HG03025 (cell line): ENCODE measurements around the gene VAV3.
A peak's percentile ranks its signal among the peaks of the same experiment; 100 is the strongest.

Experiments
- ATAC-seq: cut with Tn5 transposase; IDR thresholded peaks from one replicate; pipeline ENCODE4 v1.9.1; 2021; ENCODE audit warnings: mild to moderate bottlenecking, moderate library complexity; ENCODE audit not compliant: unreplicated experiment, low FRiP score

The VAV3 gene

GRCh38 chr1:107974090-107974489 lies 9.1 kb upstream of the VAV3 start:
- ATAC-seq, result no peak

- ATAC-seq, result no peak
Observed at GRCh38 chr1:107972391-107973180, 7.6 kb upstream of the VAV3 start.

- no peak for ATAC-seq
Observed at GRCh38 chr1:107966550-107966949, 1.6 kb upstream of the VAV3 start.

GRCh38 chr1:107964336-107965109 lies 457 bp downstream of the VAV3 start:
- no peak for ATAC-seq

- peak; percentile 73 for ATAC-seq
Observed at GRCh38 chr1:107963601-107964335, 1.2 kb downstream of the VAV3 start.

GRCh38 chr1:107963008-107963407 lies 2.0 kb downstream of the VAV3 start:
- no peak for ATAC-seq

- ATAC-seq, result no peak
Observed at GRCh38 chr1:107954719-107955415, 10.1 kb downstream of the VAV3 start.

GRCh38 chr1:107954126-107954525 lies 10.9 kb downstream of the VAV3 start:
- ATAC-seq, result no peak

- no peak for ATAC-seq
Observed at GRCh38 chr1:107953556-107953955, 11.4 kb downstream of the VAV3 start.

GRCh38 chr1:107952989-107953388 lies 12.0 kb downstream of the VAV3 start:
- ATAC-seq, result no peak

- no peak for ATAC-seq
Observed at GRCh38 chr1:107950464-107950863, 14.5 kb downstream of the VAV3 start.

GRCh38 chr1:107949467-107950253 lies 15.3 kb downstream of the VAV3 start:
- ATAC-seq, result peak; percentile 92

GRCh38 chr1:107946794-107947193 lies 18.2 kb downstream of the VAV3 start:
- no peak for ATAC-seq

- ATAC-seq, result no peak
Observed at GRCh38 chr1:107943694-107944093, 21.3 kb downstream of the VAV3 start.

GRCh38 chr1:107942814-107943213 lies 22.2 kb downstream of the VAV3 start:
- ATAC-seq, result no peak

- ATAC-seq, result no peak
Observed at GRCh38 chr1:107941531-107941930, 23.4 kb downstream of the VAV3 start.

- ATAC-seq, result no peak
Observed at GRCh38 chr1:107941123-107941522, 23.9 kb downstream of the VAV3 start.

GRCh38 chr1:107940701-107941100 lies 24.3 kb downstream of the VAV3 start:
- ATAC-seq, result no peak

- ATAC-seq, result no peak
Observed at GRCh38 chr1:107940017-107940577, 24.9 kb downstream of the VAV3 start.
